Islet precursor cell (in vitro differentiated cells): ENCODE measurements around the gene P3H2.
"Not testable (repeated sequence)": the region's sequence is repeated elsewhere in the genome, so short reads cannot be mapped to it uniquely, and the experiment has no call there.

ENCODE experiments used
- DNase-seq: peaks from one replicate; pipeline ENCODE4 v3.0.0-alpha.2; 2018

The P3H2 gene

GRCh38 chr3:190079173-190079572 is 41.5 kb downstream of the P3H2 start:
- not testable (repeated sequence) for DNase-seq

- DNase-seq = no peak
These were observed 43.2 kb downstream of the P3H2 start for GRCh38 chr3:190077395-190078045.

GRCh38 chr3:190076601-190077394 is 43.9 kb downstream of the P3H2 start:
- DNase-seq = peak; percentile 91

- DNase-seq = no peak
These were observed 44.6 kb downstream of the P3H2 start for GRCh38 chr3:190076136-190076535.

GRCh38 chr3:190074817-190075216 is 45.9 kb downstream of the P3H2 start:
- no peak for DNase-seq

- DNase-seq = peak; percentile 85
These were observed 47.3 kb downstream of the P3H2 start for GRCh38 chr3:190073264-190074008.

- no peak for DNase-seq
These were observed 47.8 kb downstream of the P3H2 start for GRCh38 chr3:190072856-190073255.

GRCh38 chr3:190071921-190072320 is 48.8 kb downstream of the P3H2 start:
- not testable (repeated sequence) for DNase-seq

- DNase-seq = no peak
These were observed 49.9 kb downstream of the P3H2 start for GRCh38 chr3:190070622-190071347.

GRCh38 chr3:190065204-190065603 is 55.5 kb downstream of the P3H2 start:
- no peak for DNase-seq

GRCh38 chr3:190064659-190065058 is 56.0 kb downstream of the P3H2 start:
- DNase-seq = no peak

GRCh38 chr3:190064112-190064511 is 56.6 kb downstream of the P3H2 start:
- no peak for DNase-seq

GRCh38 chr3:190063490-190063889 is 57.2 kb downstream of the P3H2 start:
- no peak for DNase-seq

GRCh38 chr3:190060192-190060775 is 60.4 kb downstream of the P3H2 start:
- DNase-seq = no peak

- no peak for DNase-seq
These were observed 61.5 kb downstream of the P3H2 start for GRCh38 chr3:190059242-190059590.

- DNase-seq = peak; percentile 61
These were observed 62.0 kb downstream of the P3H2 start for GRCh38 chr3:190058521-190059241.

- no peak for DNase-seq
These were observed 64.0 kb downstream of the P3H2 start for GRCh38 chr3:190056742-190057141.

- no peak for DNase-seq
These were observed 64.9 kb downstream of the P3H2 start for GRCh38 chr3:190055773-190056172.

- peak; percentile 64 for DNase-seq
These were observed 66.6 kb downstream of the P3H2 start for GRCh38 chr3:190053919-190054672.

GRCh38 chr3:190051641-190052040 is 69.1 kb downstream of the P3H2 start:
- no peak for DNase-seq

- no peak for DNase-seq
These were observed 71.7 kb downstream of the P3H2 start for GRCh38 chr3:190048932-190049441.
